SK-N-SH (cell line): Measurements from ENCODE around the gene PHACTR3. TPM values are rescaled to one million over a fixed set of nuclear protein-coding genes. Genes with fewer than 3 reads are reported as not detected.

Source experiments
- CTCF ChIA-PET: fragments of 300-600, 350-600 bp; formaldehyde crosslinking; extraction: SDS; loops from one replicate; lab custom pipeline; 2021; lab: Yijun Ruan, JAX
- POLR2A ChIA-PET: fragments of 350-600 bp; sonication (Branson Sonifier 250); formaldehyde crosslinking; extraction: SDS; loops from one replicate; lab custom pipeline; 2020; ENCODE audit warnings: antibody characterized with exemption, inconsistent platforms; lab: Yijun Ruan, JAX
- DNase-seq: peaks from one replicate; pipeline ENCODE4 v3.0.0; 2012
- H2AFZ ChIP-seq: fragments of 200-600 bp; sonication (generic); 2 replicates; pipeline ENCODE4 v1.8.1; 2016; ENCODE audit warnings: antibody characterized with exemption, mild to moderate bottlenecking, low read depth
- H3F3A ChIP-seq: fragments of 200-600 bp; sonication (generic); replicated peaks from 2 replicates; pipeline ENCODE3; 2016; ENCODE audit warnings: antibody characterized with exemption, mild to moderate bottlenecking; ENCODE audit not compliant: insufficient read depth
- H3K27ac ChIP-seq, 2 experiments: fragments of 200-500 bp in 1 of 2; fragments of 200-600 bp in 1 of 2; sonication (Bioruptor generic) in 1 of 2; sonication (generic), shearing (Covaris generic) in 1 of 2; 2 replicates each; pipeline versions ENCODE4 v1.5.1 to v1.6.1; 2014 to 2016; ENCODE audit warnings: low read depth in 2 of 2, inconsistent platforms in 1 of 2, low read length in 1 of 2, mild to moderate bottlenecking in 1 of 2, mixed read lengths in 1 of 2
- H3K27me3 ChIP-seq: fragments of 200-600 bp; sonication (generic), shearing (Covaris generic); 2 replicates; pipeline ENCODE4 v1.6.1; 2016; ENCODE audit warnings: mixed run types; ENCODE audit not compliant: insufficient read depth
- H3K36me3 ChIP-seq, 2 experiments: fragments of 200-500 bp in 1 of 2; fragments of 200-600 bp in 1 of 2; sonication (Bioruptor generic) in 1 of 2; sonication (generic) in 1 of 2; replicated peaks in 1 of 2; 2 replicates each; pipeline versions ENCODE3 to v1.5.1; 2014 to 2016; ENCODE audit warnings: low read length in 1 of 2, mild to moderate bottlenecking in 1 of 2; ENCODE audit not compliant: insufficient read depth in 2 of 2, control insufficient read depth in 1 of 2
- H3K4me1 ChIP-seq, 2 experiments: fragments of 200-500 bp in 1 of 2; fragments of 200-600 bp in 1 of 2; sonication (Bioruptor generic) in 1 of 2; sonication (generic), shearing (Covaris generic) in 1 of 2; 2 replicates each; pipeline versions ENCODE4 v1.5.1 to v1.6.1; 2014 to 2016; ENCODE audit warnings: low read depth in 1 of 2, low read length in 1 of 2, mixed run types in 1 of 2; ENCODE audit not compliant: insufficient read depth in 2 of 2, control insufficient read depth in 1 of 2
- H3K4me2 ChIP-seq: fragments of 200-600 bp; sonication (generic), shearing (Covaris generic); 2 replicates; pipeline ENCODE4 v1.6.1; 2017; ENCODE audit warnings: mixed run types
- H3K4me3 ChIP-seq, 2 experiments: fragments of 200-500 bp in 1 of 2; fragments of 200-600 bp in 1 of 2; sonication (Bioruptor generic) in 1 of 2; sonication (generic), shearing (Covaris generic) in 1 of 2; 2 replicates each; pipeline versions ENCODE4 v1.5.1 to v1.8.1; 2014 to 2016; ENCODE audit warnings: low read depth in 2 of 2, inconsistent platforms in 1 of 2, low read length in 1 of 2, mild to moderate bottlenecking in 1 of 2, mixed read lengths in 1 of 2, moderate library complexity in 1 of 2
- H3K79me2 ChIP-seq: fragments of 200-600 bp; sonication (generic); 2 replicates; pipeline ENCODE4 v1.8.1; 2017; ENCODE audit warnings: mild to moderate bottlenecking; ENCODE audit not compliant: insufficient read depth
- H3K9ac ChIP-seq: fragments of 200-600 bp; sonication (generic); 2 replicates; pipeline ENCODE4 v1.6.1; 2017; ENCODE audit warnings: mixed run types
- H3K9me2 ChIP-seq: fragments of 200-600 bp; sonication (generic); 2 replicates; pipeline ENCODE4 v1.6.1; 2017; ENCODE audit warnings: mixed run types
- H3K9me3 ChIP-seq: fragments of 200-600 bp; sonication (generic); 2 replicates; pipeline ENCODE4 v1.6.1; 2017; ENCODE audit warnings: mixed run types, mild to moderate bottlenecking, moderate library complexity
- H4K20me1 ChIP-seq: fragments of 200-600 bp; sonication (generic); 2 replicates; pipeline ENCODE4 v1.6.1; 2017; ENCODE audit warnings: mild to moderate bottlenecking, mixed run types; ENCODE audit not compliant: insufficient read depth
- CHD2 ChIP-seq: fragments of 150-350 bp; IDR thresholded peaks from 2 replicates; pipeline ENCODE4 v1.6.1; 2018; ENCODE audit warnings: low read length; ENCODE audit not compliant: partially characterized antibody
- EP300 ChIP-seq, 2 experiments: IDR thresholded peaks; 2 replicates each; pipeline versions ENCODE4 v1.4.0 to v1.6.1; 2012; ENCODE audit warnings: borderline replicate concordance in 1 of 2, low read depth in 1 of 2, low read length in 1 of 2
- EZH2phosphoT487 ChIP-seq: fragments of 200-600 bp; sonication (generic); IDR thresholded peaks from 2 replicates; pipeline ENCODE4 v1.6.1; 2017; ENCODE audit warnings: low read depth, mixed run types, mild to moderate bottlenecking, antibody characterized with exemption, moderate library complexity, borderline replicate concordance
- FOSL2 ChIP-seq: IDR thresholded peaks from 2 replicates; pipeline ENCODE4 v1.4.0; 2012; ENCODE audit warnings: low read depth, mild to moderate bottlenecking, moderate library complexity, borderline replicate concordance
- FOXM1 ChIP-seq: IDR thresholded peaks from 2 replicates; pipeline ENCODE4 v1.4.0; 2012; ENCODE audit warnings: low read depth, mild to moderate bottlenecking
- POLR2AphosphoS5 ChIP-seq: IDR thresholded peaks from 2 replicates; pipeline ENCODE4 v1.6.1; 2012; ENCODE audit warnings: low read depth, low read length
- RAD21 ChIP-seq: IDR thresholded peaks from 2 replicates; pipeline ENCODE4 v1.6.1; 2012; ENCODE audit warnings: mild to moderate bottlenecking, low read length
- RCOR1 ChIP-seq: fragments of 150-350 bp; IDR thresholded peaks from 2 replicates; pipeline ENCODE4 v1.6.1; 2017; ENCODE audit warnings: antibody characterized with exemption, low read length
- RXRA ChIP-seq: IDR thresholded peaks from 2 replicates; pipeline ENCODE4 v1.4.0; 2012; ENCODE audit warnings: low read depth, mild to moderate bottlenecking, borderline replicate concordance
- SIN3A ChIP-seq: IDR thresholded peaks from 2 replicates; pipeline ENCODE4 v1.6.1; 2012; ENCODE audit warnings: low read depth, mild to moderate bottlenecking, low read length, moderate library complexity, borderline replicate concordance
- WGBS: methylation state at CpG from one replicate; pipeline ENCODE4 v1.1.6; 2017; ENCODE audit warnings: low lambda C conversion rate; 5-methylcytosine and 5-hydroxymethylcytosine counted together
- polyA plus RNA-seq, 3 experiments: library from polyadenylated mRNA; depleted of rRNA; stranded (reverse); fragments of >200 nt; gene quantifications; 2 replicates each; pipeline ENCODE4 v1.2.3, GENCODE V29; 2012
- TF ChIP-seq, protein P1 (sequence below): IDR thresholded peaks from 2 replicates; pipeline ENCODE4 v1.4.0; 2012; ENCODE audit warnings: low read depth, borderline replicate concordance
- TF ChIP-seq, protein P2 (sequence below): IDR thresholded peaks from 2 replicates; pipeline ENCODE4 v1.6.1; 2012; ENCODE audit warnings: mild to moderate bottlenecking, low read depth, low read length, moderate library complexity
- TF ChIP-seq, protein P3 (sequence below): IDR thresholded peaks from 2 replicates; pipeline ENCODE4; 2012

Gene PHACTR3
- polyA plus RNA-seq, 1 of the 3 experiments (the other 2 are of a cell fraction) = 0.10 TPM

DNA sequence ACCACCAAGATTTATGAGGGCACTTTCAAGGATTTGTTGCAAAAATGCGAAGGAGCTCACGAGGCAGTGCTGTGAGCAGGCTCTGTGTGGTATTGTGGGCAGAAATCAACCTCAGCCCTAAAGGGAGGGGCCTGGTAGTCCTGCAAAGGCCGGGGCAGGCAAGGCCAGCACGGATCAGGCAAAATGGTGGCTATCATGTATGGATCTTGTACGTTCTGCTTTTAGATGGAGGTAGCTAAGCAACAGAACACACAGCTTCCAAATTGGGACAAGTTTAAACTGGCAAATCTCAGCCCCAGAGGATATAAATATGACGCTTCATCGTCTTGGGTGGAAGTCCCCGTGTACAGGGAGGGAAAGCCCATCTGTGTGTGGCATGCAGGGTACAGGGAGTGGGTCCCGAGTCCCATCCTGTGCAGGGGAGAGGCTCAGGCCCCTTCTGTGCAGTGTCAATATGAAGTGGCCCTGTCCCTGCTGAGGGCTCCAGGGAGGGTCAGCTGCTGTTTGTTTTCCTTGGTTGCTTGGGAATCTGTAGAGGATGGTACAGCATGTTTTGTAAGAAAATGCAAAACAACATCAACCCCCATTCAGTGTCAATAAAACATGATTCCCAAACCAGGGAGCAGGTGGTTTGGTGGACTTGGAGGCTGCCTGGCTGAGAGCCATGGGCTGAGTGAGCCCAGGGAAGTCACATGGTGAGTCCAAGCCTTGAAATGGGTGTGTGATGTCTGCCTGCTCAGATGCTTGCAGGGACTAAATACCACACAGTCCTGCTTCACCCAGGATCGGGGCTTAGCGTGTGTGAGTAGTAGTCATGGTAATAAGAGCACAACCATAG lies 216.1 kb downstream of the PHACTR3 start:
- Histone ChIP-seq H3F3A (no peaks in the 10 kb centered on the region), H3K36me3 (no peaks in the 10 kb centered on the region), H3K4me2 (no peak overlapping the region), H3K27ac (no peak overlapping the region), H3K4me3 (no peak overlapping the region)
- WGBS = 44% methylated on average over 10 of the region's 11 CpGs
- POLR2A ChIA-PET = no interaction called here
- peak; percentile 24 for DNase-seq
- TF ChIP-seq SIN3A = no peak
- TF ChIP-seq, protein P1, sequence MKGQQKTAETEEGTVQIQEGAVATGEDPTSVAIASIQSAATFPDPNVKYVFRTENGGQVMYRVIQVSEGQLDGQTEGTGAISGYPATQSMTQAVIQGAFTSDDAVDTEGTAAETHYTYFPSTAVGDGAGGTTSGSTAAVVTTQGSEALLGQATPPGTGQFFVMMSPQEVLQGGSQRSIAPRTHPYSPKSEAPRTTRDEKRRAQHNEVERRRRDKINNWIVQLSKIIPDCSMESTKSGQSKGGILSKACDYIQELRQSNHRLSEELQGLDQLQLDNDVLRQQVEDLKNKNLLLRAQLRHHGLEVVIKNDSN = no peak
- TF ChIP-seq, protein P2, sequence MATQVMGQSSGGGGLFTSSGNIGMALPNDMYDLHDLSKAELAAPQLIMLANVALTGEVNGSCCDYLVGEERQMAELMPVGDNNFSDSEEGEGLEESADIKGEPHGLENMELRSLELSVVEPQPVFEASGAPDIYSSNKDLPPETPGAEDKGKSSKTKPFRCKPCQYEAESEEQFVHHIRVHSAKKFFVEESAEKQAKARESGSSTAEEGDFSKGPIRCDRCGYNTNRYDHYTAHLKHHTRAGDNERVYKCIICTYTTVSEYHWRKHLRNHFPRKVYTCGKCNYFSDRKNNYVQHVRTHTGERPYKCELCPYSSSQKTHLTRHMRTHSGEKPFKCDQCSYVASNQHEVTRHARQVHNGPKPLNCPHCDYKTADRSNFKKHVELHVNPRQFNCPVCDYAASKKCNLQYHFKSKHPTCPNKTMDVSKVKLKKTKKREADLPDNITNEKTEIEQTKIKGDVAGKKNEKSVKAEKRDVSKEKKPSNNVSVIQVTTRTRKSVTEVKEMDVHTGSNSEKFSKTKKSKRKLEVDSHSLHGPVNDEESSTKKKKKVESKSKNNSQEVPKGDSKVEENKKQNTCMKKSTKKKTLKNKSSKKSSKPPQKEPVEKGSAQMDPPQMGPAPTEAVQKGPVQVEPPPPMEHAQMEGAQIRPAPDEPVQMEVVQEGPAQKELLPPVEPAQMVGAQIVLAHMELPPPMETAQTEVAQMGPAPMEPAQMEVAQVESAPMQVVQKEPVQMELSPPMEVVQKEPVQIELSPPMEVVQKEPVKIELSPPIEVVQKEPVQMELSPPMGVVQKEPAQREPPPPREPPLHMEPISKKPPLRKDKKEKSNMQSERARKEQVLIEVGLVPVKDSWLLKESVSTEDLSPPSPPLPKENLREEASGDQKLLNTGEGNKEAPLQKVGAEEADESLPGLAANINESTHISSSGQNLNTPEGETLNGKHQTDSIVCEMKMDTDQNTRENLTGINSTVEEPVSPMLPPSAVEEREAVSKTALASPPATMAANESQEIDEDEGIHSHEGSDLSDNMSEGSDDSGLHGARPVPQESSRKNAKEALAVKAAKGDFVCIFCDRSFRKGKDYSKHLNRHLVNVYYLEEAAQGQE = no peak
- TF ChIP-seq, all 33 proteins: peak for 0
- H4K20me1 ChIP-seq = no peaks in the 10 kb centered on the region
- no peaks in the 10 kb centered on the region for H3K9me2 ChIP-seq
- H3K79me2 ChIP-seq = no peaks in the 10 kb centered on the region
- no peaks in the 10 kb centered on the region for H3K9me3 ChIP-seq
- no peaks in the 10 kb centered on the region for H3K27me3 ChIP-seq
- no peak overlapping the region for H2AFZ ChIP-seq
- H3K4me1 ChIP-seq = no peaks in the 10 kb centered on the region; a peak in 1 of 4 replicates
- CTCF ChIA-PET = interaction anchor here (0.5 to 2.6 kb wide), 8 partner anchors 11 to 259 kb away, joined by 3 to 8 read pairs (median 4); no protein-coding TSS in a partner anchor
- no peak overlapping the region for H3K9ac ChIP-seq

DNA sequence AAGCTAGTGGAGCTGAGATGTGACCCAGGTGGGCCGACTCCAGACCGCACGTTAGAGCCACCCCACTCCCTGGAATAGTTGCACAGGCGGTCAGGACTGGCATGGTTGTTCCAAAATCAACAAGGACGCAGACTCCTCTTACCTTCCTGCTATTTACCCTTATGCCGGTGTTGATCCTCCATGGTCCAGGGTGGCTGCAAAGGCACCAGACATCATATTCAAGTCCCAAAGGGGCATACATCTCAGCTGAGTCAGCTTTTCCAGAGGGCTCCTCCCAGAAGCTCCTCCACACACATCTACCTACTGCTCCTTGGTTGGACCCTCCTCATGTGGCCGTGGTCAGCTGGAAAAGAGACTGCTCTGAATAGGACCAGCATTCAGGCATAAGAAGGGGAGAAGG lies 216.9 kb downstream of the PHACTR3 start:
- Histone ChIP-seq H3K4me2 (no peak overlapping the region), H2AFZ (no peak overlapping the region)
- TF ChIP-seq, protein P3, sequence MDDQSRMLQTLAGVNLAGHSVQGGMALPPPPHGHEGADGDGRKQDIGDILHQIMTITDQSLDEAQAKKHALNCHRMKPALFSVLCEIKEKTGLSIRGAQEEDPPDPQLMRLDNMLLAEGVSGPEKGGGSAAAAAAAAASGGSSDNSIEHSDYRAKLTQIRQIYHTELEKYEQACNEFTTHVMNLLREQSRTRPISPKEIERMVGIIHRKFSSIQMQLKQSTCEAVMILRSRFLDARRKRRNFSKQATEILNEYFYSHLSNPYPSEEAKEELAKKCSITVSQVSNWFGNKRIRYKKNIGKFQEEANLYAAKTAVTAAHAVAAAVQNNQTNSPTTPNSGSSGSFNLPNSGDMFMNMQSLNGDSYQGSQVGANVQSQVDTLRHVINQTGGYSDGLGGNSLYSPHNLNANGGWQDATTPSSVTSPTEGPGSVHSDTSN = no peak
- no peak for TF ChIP-seq RCOR1
- TF ChIP-seq POLR2AphosphoS5 = no peak
- no peak for TF ChIP-seq RXRA
- TF ChIP-seq, protein P2 = no peak
- no peak for TF ChIP-seq EP300 (IDR thresholded peaks at IDR 0.05; ENCODE audit: borderline replicate concordance in 1 of 2, low read depth in 1 of 2, low read length in 1 of 2)
- TF ChIP-seq FOXM1 = no peak
- no peak for TF ChIP-seq RAD21
- no peak for TF ChIP-seq EZH2phosphoT487
- no peak for TF ChIP-seq CHD2
- no peak for TF ChIP-seq FOSL2
- TF ChIP-seq, all 33 proteins: peak for 0
- no peak for DNase-seq
- no peak overlapping the region for H3K4me3 ChIP-seq
- H3K27me3 ChIP-seq = no peaks in the 10 kb centered on the region
- H3K9me3 ChIP-seq = no peaks in the 10 kb centered on the region
- H3K9me2 ChIP-seq = no peaks in the 10 kb centered on the region
- H3K4me1 ChIP-seq = no peaks in the 10 kb centered on the region; a peak in 1 of 4 replicates
- no peaks in the 10 kb centered on the region for H3F3A ChIP-seq
- no peaks in the 10 kb centered on the region for H4K20me1 ChIP-seq
- ChIA-PET CTCF (interaction anchor here (1.3 to 2.6 kb wide), 3 partner anchors 12 to 260 kb away, joined by 4 to 8 read pairs (median 4); no protein-coding TSS in a partner anchor), POLR2A (no interaction called here)
- 64% methylated on average over 2 of the region's 7 CpGs for WGBS
- no peak overlapping the region for H3K9ac ChIP-seq
- no peaks in the 10 kb centered on the region for H3K36me3 ChIP-seq
- no peaks in the 10 kb centered on the region for H3K79me2 ChIP-seq
- no peak overlapping the region for H3K27ac ChIP-seq
